GM12878 (cell line): ENCODE results near the gene SRRM2. TPM values are rescaled to one million over a fixed set of nuclear protein-coding genes. Genes with fewer than 3 reads are reported as not detected.

Experiments
- ATAC-seq: fragments of 200-7000 bp; cut with Tn5 transposase; 3 replicates; pipeline ENCODE4 v1.9.1; 2020; ENCODE audit warnings: mild to moderate bottlenecking, moderate library complexity
- BruUV-seq: library from RNA; stranded (reverse); fragments of 400-500 nt; replicated peaks from 2 replicates; lab custom pipeline; 2021; lab: Mats Ljungman, UMichigan
- CTCF ChIA-PET: fragments of 300-600 bp; sonication (Branson Sonifier 250); formaldehyde crosslinking; extraction: SDS; loops from one replicate; lab custom pipeline; 2021; ENCODE audit warnings: inconsistent platforms; lab: Yijun Ruan, JAX
- POLR2A ChIA-PET: fragments of 350-600 bp; formaldehyde crosslinking; extraction: SDS; loops from one replicate; lab custom pipeline; 2021; ENCODE audit warnings: inconsistent platforms; lab: Charles Lee
- RAD21 ChIA-PET: fragments of 300-600 bp; sonication (Branson Sonifier 250); formaldehyde crosslinking; loops from one replicate; lab custom pipeline; 2023; ENCODE audit warnings: antibody characterized with exemption; ENCODE audit not compliant: unreplicated experiment; lab: Charles Lee
- SMC1A ChIA-PET: fragments of 300-600 bp; sonication (Branson Sonifier 250); formaldehyde crosslinking; loops from one replicate; lab custom pipeline; 2023; ENCODE audit not compliant: unreplicated experiment, uncharacterized antibody; lab: Charles Lee
- DNase-seq: peaks from one replicate; pipeline ENCODE4 v3.0.0-alpha.2; 2011; ENCODE audit warnings: low read depth, low spot score
- FAIRE-seq: peaks from 3 replicates; lab custom pipeline; 2011; peaks lifted over from hg19 to GRCh38; lab: Jason Lieb, UNC
- H2AFZ ChIP-seq: 2 replicates; pipeline ENCODE4 v1.6.0; 2011; ENCODE audit warnings: low read depth, low read length, control low read depth; ENCODE audit not compliant: control insufficient read depth
- H3K27ac ChIP-seq: 2 replicates; pipeline ENCODE4 v1.5.1; 2011; ENCODE audit warnings: control low read depth; ENCODE audit not compliant: control insufficient read depth, insufficient read depth
- H3K27me3 ChIP-seq, 2 experiments: replicated peaks in 1 of 2; 2 replicates each; pipeline versions ENCODE4 v1.6.0 to v1.6.1; 2011; ENCODE audit warnings: low read length in 1 of 2; ENCODE audit not compliant: control insufficient read depth in 2 of 2, insufficient read depth in 2 of 2
- H3K36me3 ChIP-seq, 2 experiments: 2 replicates each; pipeline ENCODE4 v1.5.1; 2011; ENCODE audit warnings: low read length in 1 of 2; ENCODE audit not compliant: control insufficient read depth in 2 of 2, insufficient read depth in 2 of 2
- H3K4me1 ChIP-seq: 2 replicates; pipeline ENCODE4 v1.6.1; 2011; ENCODE audit warnings: mild to moderate bottlenecking, low read length, moderate library complexity, mixed read lengths; ENCODE audit not compliant: control insufficient read depth, insufficient read depth
- H3K4me2 ChIP-seq: 2 replicates; pipeline ENCODE4 v1.6.0; 2011; ENCODE audit warnings: control low read depth; ENCODE audit not compliant: control insufficient read depth, insufficient read depth
- H3K4me3 ChIP-seq: fragments of 200-600 bp; sonication (generic); 2 replicates; pipeline ENCODE4 v1.5.1; 2016
- H3K79me2 ChIP-seq: 2 replicates; pipeline ENCODE4 v1.6.0; 2011; ENCODE audit warnings: low read length; ENCODE audit not compliant: control insufficient read depth, insufficient read depth
- H3K9ac ChIP-seq: 2 replicates; pipeline ENCODE4 v1.8.0; 2011; ENCODE audit warnings: low read length, control low read depth, mixed read lengths; ENCODE audit not compliant: control insufficient read depth, insufficient read depth
- H3K9me3 ChIP-seq: replicated peaks from 3 replicates; pipeline ENCODE4 v1.5.1; 2011; ENCODE audit warnings: mild to moderate bottlenecking, low read length; ENCODE audit not compliant: control insufficient read depth, insufficient read depth
- H4K20me1 ChIP-seq: 2 replicates; pipeline ENCODE4 v1.6.0; 2011; ENCODE audit not compliant: control insufficient read depth, insufficient read depth
- CBX3 ChIP-seq: fragments of 200-600 bp; sonication (generic); IDR thresholded peaks from 2 replicates; pipeline ENCODE4 v1.6.1; 2016; ENCODE audit warnings: low read depth, borderline replicate concordance
- IRF4 ChIP-seq: IDR thresholded peaks from 2 replicates; pipeline ENCODE4 v1.6.1; 2011; ENCODE audit warnings: low read depth, low read length
- MTA3 ChIP-seq: IDR thresholded peaks from 2 replicates; pipeline ENCODE4 v1.6.1; 2012; ENCODE audit warnings: low read length, inconsistent platforms, borderline replicate concordance
- RELA ChIP-seq: fragments of 450-650 bp; IDR thresholded peaks from 2 replicates; pipeline ENCODE4 v1.8.0; 2014; ENCODE audit warnings: borderline replicate concordance; ENCODE audit not compliant: partially characterized antibody
- REST ChIP-seq: IDR thresholded peaks from 2 replicates; pipeline ENCODE4 v1.6.1; 2012; ENCODE audit warnings: mild to moderate bottlenecking, low read depth, low read length
- SPI1 ChIP-seq: IDR thresholded peaks from 2 replicates; pipeline ENCODE4 v1.6.1; 2011; ENCODE audit warnings: low read depth, mild to moderate bottlenecking, low read length, moderate library complexity, borderline replicate concordance; ENCODE audit not compliant: insufficient read depth
- ZNF274 ChIP-seq: IDR thresholded peaks from one replicate; pipeline ENCODE4 v1.8.0; 2011; ENCODE audit not compliant: insufficient read length, insufficient read depth
- ZNF592 ChIP-seq: fragments of 450-650 bp; IDR thresholded peaks from 2 replicates; pipeline ENCODE4 v1.6.1; 2017; ENCODE audit warnings: mild to moderate bottlenecking, moderate library complexity
- WGBS: methylation state at CpG from one replicate; pipeline ENCODE4 v1.1.6; 2016; ENCODE audit warnings: low lambda C conversion rate; ENCODE audit not compliant: insufficient replicate concordance, insufficient coverage; ENCODE audit errors: missing lambda C conversion rate; 5-methylcytosine and 5-hydroxymethylcytosine counted together
- in situ Hi-C: fragments of 300-500 bp; cut with MboI; formaldehyde crosslinking; loops from 9 replicates; pipeline ENCODE4 v1.14.3; 2018; ENCODE audit warnings: mixed read lengths
- intact Hi-C: fragments of 100-400 bp; cut with micrococcal nuclease; formaldehyde crosslinking; loops from one replicate; pipeline ENCODE4 v1.14.2; 2022; ENCODE audit not compliant: unreplicated experiment
- polyA plus RNA-seq, 11 experiments: library from polyadenylated mRNA; depleted of rRNA in 4 of 11; unstranded in 6 of 11; stranded (reverse) in 5 of 11; fragments of >200 nt; fragmentation: Nextera tagmentation in 4 of 11; fragmentation: Illumina TruSeq in 1 of 11; extraction: Ambion mirVana in 4 of 11; extraction: Trizol in 1 of 11; gene quantifications; 1 replicate in 1 of 11; 2 replicates in 10 of 11; pipeline versions ENCODE4 v1.2.1 to v1.2.3, GENCODE V29; 2011 to 2016; ENCODE audit warnings: inconsistent platforms in 2 of 11, missing spikeins in 2 of 11, low read depth in 1 of 11
- total RNA-seq, 4 experiments: library from RNA; depleted of rRNA in 3 of 4; stranded (reverse); fragments of >200 nt in 3 of 4; fragmentation: Illumina TruSeq in 1 of 4; extraction: Trizol in 1 of 4; gene quantifications; 2 replicates each; pipeline versions ENCODE4 v1.2.1 to v1.2.3, GENCODE V29; 2013 to 2021
- TF ChIP-seq, protein P1 (sequence below): IDR thresholded peaks from 2 replicates; pipeline ENCODE4 v1.6.1; 2012; ENCODE audit warnings: low read depth, low read length, improper control_type of control experiment
- TF ChIP-seq, protein P2 (sequence below): fragments of 450-650 bp; IDR thresholded peaks from 2 replicates; pipeline ENCODE4 v1.6.1; 2018; ENCODE audit warnings: mild to moderate bottlenecking, low read depth, moderate library complexity; ENCODE audit not compliant: partially characterized antibody
- TF ChIP-seq, protein P3 (sequence below): fragments of 450-650 bp; IDR thresholded peaks from 2 replicates; pipeline ENCODE4 v1.6.1; 2016; ENCODE audit warnings: mild to moderate bottlenecking

Gene SRRM2
- total and polyA plus RNA-seq, 10 of the 15 experiments (the other 5 are each of a cell fraction or from before 2014, with no cell fraction given), result 30.1 to 502 (median 196) TPM

- DNase-seq (no peak), FAIRE-seq (no peak), ATAC-seq (peak; percentile 3; the same call in 1 of the 3 replicates)
- peaks cover 51 to 53% of the 10 kb centered on the region in 2 experiments for H3K36me3 ChIP-seq
- BruUV-seq, result no TSS peak
- H3K4me3 ChIP-seq, result no peak overlapping the region
- no peaks in the 10 kb centered on the region for H3K27me3 ChIP-seq
- in situ Hi-C loops (no loop called here), intact Hi-C loops (no loop called here)
- CTCF ChIA-PET, result no interaction called here
- H3K79me2 ChIP-seq, result peaks cover 4% of the 10 kb centered on the region
- no peak overlapping the region for H3K4me2 ChIP-seq
- H3K4me1 ChIP-seq, result no peaks in the 10 kb centered on the region
- H3K9ac ChIP-seq, result no peak overlapping the region
- POLR2A ChIA-PET, result no interaction called here
- no peaks in the 10 kb centered on the region; the same call in 2 of the 3 replicates for H3K9me3 ChIP-seq
- WGBS, result 75% methylated on average over 13 of the region's 14 CpGs
- RAD21 ChIA-PET, result no interaction called here
- no peaks in the 10 kb centered on the region; the same call in none of the 2 replicates for H4K20me1 ChIP-seq
- SMC1A ChIA-PET, result interaction anchor here (1.6 kb wide), 1 partner anchor 23 kb away, joined by 3 read pairs; no protein-coding TSS in a partner anchor
- H3K27ac ChIP-seq, result no peak overlapping the region
- no peak overlapping the region for H2AFZ ChIP-seq
- TF ChIP-seq REST (no peak), RELA (no peak), ZNF592 (no peak), MTA3 (no peak), IRF4 (no peak), SPI1 (no peak), ZNF274 (no peak), CBX3 (no peak)
- TF ChIP-seq, protein P1, sequence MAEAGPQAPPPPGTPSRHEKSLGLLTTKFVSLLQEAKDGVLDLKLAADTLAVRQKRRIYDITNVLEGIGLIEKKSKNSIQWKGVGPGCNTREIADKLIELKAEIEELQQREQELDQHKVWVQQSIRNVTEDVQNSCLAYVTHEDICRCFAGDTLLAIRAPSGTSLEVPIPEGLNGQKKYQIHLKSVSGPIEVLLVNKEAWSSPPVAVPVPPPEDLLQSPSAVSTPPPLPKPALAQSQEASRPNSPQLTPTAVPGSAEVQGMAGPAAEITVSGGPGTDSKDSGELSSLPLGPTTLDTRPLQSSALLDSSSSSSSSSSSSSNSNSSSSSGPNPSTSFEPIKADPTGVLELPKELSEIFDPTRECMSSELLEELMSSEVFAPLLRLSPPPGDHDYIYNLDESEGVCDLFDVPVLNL, result no peak
- TF ChIP-seq, protein P2, sequence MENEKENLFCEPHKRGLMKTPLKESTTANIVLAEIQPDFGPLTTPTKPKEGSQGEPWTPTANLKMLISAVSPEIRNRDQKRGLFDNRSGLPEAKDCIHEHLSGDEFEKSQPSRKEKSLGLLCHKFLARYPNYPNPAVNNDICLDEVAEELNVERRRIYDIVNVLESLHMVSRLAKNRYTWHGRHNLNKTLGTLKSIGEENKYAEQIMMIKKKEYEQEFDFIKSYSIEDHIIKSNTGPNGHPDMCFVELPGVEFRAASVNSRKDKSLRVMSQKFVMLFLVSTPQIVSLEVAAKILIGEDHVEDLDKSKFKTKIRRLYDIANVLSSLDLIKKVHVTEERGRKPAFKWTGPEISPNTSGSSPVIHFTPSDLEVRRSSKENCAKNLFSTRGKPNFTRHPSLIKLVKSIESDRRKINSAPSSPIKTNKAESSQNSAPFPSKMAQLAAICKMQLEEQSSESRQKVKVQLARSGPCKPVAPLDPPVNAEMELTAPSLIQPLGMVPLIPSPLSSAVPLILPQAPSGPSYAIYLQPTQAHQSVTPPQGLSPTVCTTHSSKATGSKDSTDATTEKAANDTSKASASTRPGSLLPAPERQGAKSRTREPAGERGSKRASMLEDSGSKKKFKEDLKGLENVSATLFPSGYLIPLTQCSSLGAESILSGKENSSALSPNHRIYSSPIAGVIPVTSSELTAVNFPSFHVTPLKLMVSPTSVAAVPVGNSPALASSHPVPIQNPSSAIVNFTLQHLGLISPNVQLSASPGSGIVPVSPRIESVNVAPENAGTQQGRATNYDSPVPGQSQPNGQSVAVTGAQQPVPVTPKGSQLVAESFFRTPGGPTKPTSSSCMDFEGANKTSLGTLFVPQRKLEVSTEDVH, result no peak
- TF ChIP-seq, protein P3, sequence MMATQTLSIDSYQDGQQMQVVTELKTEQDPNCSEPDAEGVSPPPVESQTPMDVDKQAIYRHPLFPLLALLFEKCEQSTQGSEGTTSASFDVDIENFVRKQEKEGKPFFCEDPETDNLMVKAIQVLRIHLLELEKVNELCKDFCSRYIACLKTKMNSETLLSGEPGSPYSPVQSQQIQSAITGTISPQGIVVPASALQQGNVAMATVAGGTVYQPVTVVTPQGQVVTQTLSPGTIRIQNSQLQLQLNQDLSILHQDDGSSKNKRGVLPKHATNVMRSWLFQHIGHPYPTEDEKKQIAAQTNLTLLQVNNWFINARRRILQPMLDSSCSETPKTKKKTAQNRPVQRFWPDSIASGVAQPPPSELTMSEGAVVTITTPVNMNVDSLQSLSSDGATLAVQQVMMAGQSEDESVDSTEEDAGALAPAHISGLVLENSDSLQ, result no peak
Observed at GRCh38 chr16:2769675-2770056, 17.2 kb downstream of the SRRM2 start.
